Measurements from ENCODE around the gene DNAJC5. TPM values are rescaled to one million over a fixed set of nuclear protein-coding genes. Genes with fewer than 3 reads are reported as not detected.

The DNAJC5 gene
- total and polyA plus RNA-seq, 9 of the 15 experiments (the other 6 are each of a cell fraction or from before 2014, with no cell fraction given), result 0.95 to 42.8 (median 23.4) TPM

GRCh38 chr20:63848003-63848911, 46.7 kb upstream of the DNAJC5 start (continued):
- peak; percentile 78; the same call in 1 of the 2 replicates for TF ChIP-seq ZNF592 (IDR thresholded peaks at IDR 0.05)
- TF ChIP-seq ZBTB43 (CRISPR knock-in tag; IDR thresholded peaks at IDR 0.05), result no peak
- TF ChIP-seq ZNF316 (IDR thresholded peaks at IDR 0.05), result no peak
